Stimulated activated CD8-positive, alpha-beta memory T cell treated with anti-CD3 and anti-CD28 coated beads, Interleukin-4, amount 100 ng/mL, for 48 hours (primary cell): Measurements from ENCODE around the gene PRDM16.

Experiments
- DNase-seq: peaks from one replicate; pipeline ENCODE4 v3.0.0-alpha.2; 2020

The PRDM16 gene

DNA sequence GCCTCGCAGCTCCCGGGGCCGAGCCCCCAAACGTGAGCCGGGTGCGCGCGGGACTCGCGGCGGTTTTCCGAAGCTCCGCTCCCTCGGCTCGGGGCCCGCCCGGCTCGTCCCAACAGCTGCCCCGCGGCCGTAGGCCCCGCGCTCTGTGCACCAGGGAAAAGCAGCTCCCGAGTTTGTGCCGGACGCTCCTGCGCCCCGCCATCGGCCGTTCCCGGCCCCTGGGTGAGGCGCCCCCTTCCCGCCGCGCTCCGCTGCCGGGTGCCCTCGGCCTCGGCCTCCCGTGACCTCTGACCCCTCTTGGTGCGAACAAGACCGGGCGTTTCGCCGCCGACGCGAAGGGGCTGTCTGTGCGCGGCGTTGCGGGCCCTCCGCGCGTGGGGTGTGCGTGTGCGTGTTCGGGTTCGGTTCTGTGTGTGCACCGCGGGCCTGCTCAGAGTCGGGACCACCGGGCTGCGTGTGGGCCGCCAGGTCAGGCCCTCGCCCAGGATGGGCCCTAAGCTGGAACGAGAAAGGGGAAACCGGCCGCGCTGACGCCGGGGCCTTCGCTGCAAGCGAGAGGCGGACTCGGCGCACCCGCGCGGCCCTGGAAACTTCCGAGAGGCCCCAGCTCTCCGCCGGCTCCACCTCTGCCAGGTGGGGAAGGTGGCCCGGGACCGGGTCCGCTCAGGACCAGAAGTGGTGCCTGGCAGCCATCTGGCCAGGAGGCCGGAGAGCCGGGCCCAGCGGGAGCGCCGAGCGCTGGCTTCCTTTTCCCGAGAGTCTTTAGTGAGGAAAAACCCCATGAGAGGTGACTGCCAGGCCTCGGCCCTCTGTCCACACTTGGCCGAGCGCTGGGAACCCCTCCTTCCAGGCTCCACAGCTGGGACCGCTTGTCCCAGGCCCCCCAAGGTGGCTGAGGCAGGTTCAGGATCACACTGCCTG lies 1.9 kb downstream of the PRDM16 start:
- no peak for DNase-seq

- DNase-seq: no peak
These were observed 2.8 kb downstream of the PRDM16 start for GRCh38 chr1:3071565-3072390.

DNA sequence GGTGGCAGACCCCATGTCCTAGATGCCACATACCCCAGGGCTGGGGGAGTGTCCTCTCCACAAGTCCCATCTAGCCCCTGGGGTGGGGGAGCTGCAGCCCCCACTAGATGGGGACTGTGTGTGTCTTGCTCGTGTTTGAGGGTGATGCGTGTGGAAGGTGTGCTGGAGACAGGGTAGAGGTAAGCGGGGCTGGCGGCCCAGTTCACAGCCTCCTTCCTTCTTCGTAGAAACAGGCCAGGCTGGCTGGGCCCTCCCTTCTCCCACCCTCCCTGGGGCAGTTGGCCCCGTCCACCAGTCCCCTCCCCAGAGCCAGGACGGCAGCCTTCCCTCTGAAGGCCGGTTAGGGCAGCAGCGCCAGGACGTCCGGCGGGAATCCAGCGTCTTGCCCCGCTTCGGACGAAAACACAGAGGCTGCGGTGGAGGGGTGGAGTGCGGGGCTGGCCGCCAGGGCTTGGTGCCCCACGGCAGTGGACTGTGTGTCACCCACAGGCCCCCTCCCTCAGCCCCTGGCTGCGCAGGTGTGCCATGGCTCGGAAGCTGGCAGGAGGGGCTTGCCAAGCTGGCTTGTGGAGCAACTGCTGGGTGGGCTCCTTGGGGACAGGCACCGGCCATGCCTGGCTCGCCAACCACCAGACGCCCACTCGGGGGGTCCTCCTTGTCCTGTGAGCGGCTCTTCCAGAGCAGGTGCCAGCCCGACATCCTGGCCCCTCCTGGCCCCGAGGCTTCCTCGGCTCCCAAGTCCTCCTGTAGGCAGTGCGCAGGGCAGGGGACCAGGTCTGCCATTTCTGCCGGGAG lies 3.6 kb downstream of the PRDM16 start:
- no peak for DNase-seq

- DNase-seq: no peak
These were observed 4.1 kb downstream of the PRDM16 start for GRCh38 chr1:3073186-3073488.

GRCh38 chr1:3073489-3074296 lies 4.7 kb downstream of the PRDM16 start:
- DNase-seq: no peak

GRCh38 chr1:3074297-3074741 lies 5.3 kb downstream of the PRDM16 start:
- DNase-seq: no peak

GRCh38 chr1:3074800-3075199 lies 5.8 kb downstream of the PRDM16 start:
- no peak for DNase-seq

DNA sequence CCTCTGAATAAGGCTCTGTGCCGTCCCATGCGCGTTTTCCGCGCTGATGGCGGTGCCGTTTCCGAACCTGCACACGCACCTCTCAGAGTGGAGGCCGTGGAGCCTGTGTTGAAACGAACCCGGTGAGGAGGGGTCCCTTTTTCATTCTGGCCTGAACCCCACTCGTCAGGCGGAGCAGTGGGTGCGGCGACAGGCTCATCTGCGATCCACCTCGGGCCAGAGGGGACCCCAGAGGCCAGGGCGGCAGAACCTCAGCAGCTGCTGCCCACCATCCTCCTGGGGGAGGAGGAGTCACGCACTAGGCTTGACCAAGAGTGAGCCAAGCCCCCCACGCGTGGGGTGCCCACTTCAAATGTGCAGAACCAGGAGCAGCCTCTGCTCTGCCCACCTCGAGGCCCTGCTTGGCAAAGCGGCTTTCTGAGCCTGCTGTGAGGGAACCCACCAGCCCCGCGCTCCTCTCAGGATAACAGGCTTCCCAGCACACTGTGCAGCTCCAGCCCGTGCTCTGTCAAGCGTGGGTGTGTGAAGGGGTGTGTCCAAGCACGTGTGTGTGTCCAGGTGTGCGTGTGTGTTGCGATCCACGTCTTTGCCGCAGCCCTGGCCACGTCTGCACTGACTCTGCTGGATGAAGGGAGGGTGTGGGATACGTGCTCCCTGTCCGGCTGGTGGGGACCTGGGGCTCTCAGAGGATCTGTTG lies 6.8 kb downstream of the PRDM16 start:
- DNase-seq: no peak

GRCh38 chr1:3076363-3076740 lies 7.3 kb downstream of the PRDM16 start:
- no peak for DNase-seq

DNA sequence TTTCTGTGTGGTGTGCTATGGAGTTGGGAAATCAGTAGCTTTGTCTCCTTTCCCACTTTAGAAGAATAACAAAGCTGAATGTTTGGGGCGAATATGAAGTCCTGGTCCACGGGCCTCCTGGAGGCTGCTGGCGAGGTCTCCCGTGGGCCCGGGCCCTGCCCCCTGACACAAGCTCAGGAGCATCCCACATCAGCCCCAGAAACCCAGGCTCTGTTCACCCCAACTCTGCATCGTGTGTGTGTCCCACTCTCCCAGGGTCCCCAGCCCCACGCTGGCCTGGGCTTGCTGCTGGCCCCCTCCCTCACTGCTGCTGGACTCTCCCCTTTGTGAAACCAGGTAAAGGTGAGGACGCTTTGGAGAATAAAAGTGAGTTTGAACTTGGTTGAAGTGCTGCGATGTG lies 8.1 kb downstream of the PRDM16 start:
- DNase-seq: no peak

- DNase-seq: no peak
These were observed 8.6 kb downstream of the PRDM16 start for GRCh38 chr1:3077561-3077960.

DNA sequence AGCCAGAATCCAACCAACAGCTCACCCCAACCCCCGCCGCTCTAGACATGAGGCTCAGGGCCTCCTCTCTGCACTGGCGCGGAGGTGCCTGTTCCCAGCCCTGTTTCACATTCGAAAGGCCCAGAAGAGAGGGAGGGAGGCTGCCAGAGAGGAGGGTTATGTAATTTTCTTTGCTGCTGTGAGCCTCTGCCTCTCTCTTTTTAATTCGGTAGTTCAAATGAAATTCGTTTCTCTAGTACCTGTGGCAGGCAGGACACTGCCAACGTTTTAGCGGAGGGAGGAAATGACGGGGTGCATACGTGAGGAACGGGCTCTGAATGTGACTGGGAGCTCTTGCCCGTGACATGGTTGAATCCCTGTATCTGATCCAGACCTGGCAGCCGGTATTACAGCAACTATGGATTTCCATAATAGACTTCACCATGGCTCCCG lies 9.4 kb downstream of the PRDM16 start:
- no peak for DNase-seq

DNA sequence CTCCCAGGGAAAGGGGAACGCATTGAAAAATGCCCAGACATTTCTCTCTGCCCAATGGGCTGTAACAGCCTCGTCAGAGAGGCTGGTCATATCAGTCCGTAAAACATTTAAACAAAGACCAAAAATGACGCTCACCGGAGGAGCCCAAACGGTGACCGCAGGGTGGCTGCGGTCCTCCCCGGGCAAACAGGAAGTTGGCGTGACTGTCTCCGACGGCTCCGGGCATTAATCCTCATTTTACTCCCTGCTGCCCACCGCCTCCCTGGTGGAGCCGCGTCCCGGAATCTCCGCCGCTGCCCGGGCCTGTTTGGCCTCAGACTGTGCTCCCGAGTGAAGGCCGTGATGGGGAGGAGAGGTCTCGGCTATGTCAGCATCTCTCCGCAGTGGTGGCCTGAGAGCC lies 9.9 kb downstream of the PRDM16 start:
- no peak for DNase-seq

GRCh38 chr1:3079381-3080052 lies 10.5 kb downstream of the PRDM16 start:
- DNase-seq: no peak

DNA sequence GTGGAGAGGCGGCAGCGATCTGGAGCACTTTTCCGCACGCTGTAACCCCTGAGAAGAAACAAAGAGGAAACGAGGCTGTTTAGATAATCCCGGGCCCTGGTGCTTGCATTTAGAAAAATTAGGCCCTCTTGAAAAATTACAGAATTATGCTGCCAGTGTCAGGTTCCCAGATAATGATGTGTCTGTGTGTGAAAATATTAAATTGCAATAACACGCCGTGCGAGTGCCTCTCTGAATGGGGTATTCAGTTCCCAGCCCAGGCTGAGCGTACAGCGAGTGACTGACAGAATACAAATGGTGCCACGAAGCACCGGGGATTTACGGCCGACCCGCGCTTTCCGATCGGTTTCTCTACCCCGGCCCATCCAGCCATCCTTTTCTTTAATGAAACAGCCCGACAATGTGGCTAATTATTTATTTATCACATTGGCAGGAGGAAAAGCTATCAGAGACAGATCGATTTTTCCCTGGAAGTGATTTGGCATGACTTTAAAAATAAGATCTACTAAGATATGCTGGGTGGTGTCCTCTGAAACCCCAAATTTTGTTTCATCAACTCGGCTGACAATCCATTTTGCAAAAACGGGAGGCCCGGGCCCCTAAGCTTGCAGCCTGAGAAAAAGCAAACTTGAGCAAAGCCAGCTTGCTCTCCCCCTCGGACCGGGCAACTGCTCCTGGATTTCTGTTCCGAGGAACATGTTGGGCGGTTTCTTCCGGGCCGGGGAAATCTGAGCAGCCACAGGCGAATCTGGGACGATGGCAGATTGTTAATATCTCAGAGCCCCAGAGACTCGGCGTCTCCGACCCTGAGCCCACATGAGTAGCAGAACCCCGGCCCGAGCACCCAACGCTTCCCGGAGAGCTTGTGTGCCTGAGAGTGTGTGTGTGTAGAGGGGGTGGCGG lies 11.3 kb downstream of the PRDM16 start:
- DNase-seq: no peak

DNA sequence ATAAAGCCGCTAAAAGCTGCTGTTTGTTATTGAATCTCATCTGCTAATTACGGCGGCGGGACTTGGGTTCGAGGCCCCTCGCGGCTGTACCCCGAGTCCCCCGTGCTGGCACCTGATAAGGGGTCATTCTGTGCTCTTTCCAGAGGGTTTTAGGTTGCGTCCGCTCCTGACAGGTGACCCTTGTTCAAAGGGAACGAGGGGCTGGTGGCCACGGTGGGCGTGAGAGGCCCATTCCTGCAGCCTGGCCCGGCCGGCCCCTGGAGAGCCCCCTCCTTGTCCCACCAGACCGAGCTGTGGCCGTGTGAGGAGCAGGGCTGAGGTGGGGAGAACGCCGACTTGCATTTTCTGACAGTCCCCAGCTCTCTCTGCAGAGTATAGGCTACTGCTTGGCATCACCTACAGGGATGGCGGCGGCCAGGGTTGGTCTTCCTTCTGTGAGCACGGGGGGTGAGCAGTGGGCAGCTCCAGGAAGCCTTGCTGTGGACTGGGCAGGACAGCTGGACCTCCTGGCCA lies 12.2 kb downstream of the PRDM16 start:
- DNase-seq: no peak

GRCh38 chr1:3082051-3082450 lies 13.0 kb downstream of the PRDM16 start:
- no peak for DNase-seq

- no peak for DNase-seq
These were observed 13.8 kb downstream of the PRDM16 start for GRCh38 chr1:3082571-3083516.

DNA sequence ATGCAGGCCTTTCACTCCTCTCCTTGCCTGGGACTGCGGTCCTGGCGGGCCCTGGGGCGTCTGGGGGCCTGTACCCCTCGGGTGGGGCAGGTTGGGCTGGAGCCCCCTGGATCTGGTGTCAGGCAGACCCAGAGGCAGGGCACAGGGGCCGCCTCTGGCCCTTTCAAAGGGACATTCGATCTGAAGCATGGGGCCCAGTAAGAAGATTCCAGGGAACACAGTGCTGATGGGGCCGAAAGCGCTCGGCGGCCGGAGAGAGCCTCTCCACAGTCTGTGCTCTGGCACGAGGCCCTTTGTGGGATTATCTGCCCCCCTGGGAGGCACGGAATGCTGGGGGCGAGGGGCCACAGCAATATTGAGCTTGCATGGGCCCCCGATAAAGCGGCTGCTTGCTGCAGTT lies 15.2 kb downstream of the PRDM16 start:
- DNase-seq: no peak
